GM19239 (cell line): ENCODE results near the gene NAPG.
"Not testable (repeated sequence)": the region's sequence is repeated elsewhere in the genome, so short reads cannot be mapped to it uniquely, and the experiment has no call there.

ENCODE experiments used
- DNase-seq: peaks from one replicate; pipeline ENCODE4 v3.0.0; 2011; ENCODE audit warnings: low spot score; ENCODE audit not compliant: insufficient read length
- FAIRE-seq: peaks from 2 replicates; lab custom pipeline; 2011; peaks lifted over from hg19 to GRCh38; lab: Jason Lieb, UNC

NAPG gene

DNA sequence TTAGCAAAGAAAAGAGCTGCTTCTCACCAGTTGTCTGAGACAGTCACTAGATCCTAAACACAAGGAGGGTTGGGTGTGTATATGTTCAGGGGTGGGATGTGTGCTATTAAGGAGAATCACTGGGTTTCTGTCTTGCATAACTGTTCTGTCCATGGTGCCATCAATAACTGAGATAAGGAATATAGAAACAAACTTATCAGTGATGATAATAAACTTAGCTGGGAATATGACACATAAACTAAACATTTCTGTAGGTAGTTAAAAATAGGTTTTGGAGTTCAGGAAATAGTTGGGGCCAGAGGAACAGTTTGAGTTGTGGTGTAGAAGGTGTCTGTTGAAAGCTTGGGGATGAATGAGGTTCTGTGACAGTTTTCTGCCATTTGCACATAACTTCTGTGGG lies 17.4 kb downstream of the NAPG start:
- no peak for FAIRE-seq

DNA sequence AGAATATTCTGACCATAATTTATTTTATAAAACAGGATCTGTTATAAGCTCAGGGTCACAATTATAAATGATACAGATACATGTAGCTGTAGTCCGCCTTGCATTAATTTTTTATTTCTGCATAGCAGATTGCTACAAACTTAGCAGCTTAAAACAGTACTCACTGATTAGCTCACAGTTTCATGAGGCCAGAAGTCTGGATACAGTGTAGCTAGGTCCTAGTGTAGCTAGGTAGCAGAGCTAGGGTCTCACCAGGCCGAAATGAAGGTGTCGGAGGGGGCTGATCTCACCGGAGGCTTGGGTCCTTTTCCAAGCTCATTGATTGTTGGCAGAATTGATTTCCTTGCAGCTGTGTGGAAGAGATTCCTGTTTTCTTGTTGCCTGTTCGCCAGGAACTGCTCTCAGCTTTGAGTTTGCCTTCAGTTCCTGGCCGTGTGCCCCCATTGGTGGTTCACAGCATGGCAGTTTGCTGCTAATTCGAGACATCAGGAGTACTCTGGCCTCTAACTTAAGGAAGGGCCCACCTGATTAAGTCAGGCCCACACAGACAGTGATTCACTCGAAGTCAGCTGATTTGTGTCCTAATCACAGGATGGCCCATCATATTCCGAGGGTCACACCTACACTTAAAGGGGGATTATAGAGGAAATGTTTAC lies 18.4 kb downstream of the NAPG start:
- DNase-seq (no peak), FAIRE-seq (no peak)

More for the DNA sequence above, 17.4 kb downstream of the NAPG start:
- no peak for DNase-seq

- DNase-seq (no peak), FAIRE-seq (no peak)
Measured at GRCh38 chr18:10546557-10547300, 20.9 kb downstream of the NAPG start.

DNA sequence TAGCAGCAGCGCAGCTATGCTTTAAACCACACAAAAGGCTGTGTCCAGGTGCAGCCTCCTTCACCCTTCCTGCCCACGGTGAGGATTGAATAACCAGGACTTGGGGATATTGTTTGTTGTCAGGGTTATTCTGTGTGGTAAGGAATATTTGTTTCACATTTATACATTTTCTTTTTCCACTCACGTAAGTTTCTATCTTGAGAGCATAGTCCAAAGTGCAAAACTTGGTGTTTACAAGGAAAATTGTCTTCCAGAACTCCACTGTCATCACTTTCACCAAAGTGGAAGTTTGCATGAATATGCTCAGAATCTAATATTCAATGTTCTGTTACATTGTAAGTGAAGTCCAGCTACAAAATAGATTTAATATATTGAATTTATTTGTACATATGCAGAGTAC lies 26.4 kb downstream of the NAPG start:
- DNase-seq, result no peak
- FAIRE-seq, result no peak

GRCh38 chr18:10556251-10556650 lies 30.4 kb downstream of the NAPG start:
- FAIRE-seq, DNase-seq: not testable (repeated sequence)

DNA sequence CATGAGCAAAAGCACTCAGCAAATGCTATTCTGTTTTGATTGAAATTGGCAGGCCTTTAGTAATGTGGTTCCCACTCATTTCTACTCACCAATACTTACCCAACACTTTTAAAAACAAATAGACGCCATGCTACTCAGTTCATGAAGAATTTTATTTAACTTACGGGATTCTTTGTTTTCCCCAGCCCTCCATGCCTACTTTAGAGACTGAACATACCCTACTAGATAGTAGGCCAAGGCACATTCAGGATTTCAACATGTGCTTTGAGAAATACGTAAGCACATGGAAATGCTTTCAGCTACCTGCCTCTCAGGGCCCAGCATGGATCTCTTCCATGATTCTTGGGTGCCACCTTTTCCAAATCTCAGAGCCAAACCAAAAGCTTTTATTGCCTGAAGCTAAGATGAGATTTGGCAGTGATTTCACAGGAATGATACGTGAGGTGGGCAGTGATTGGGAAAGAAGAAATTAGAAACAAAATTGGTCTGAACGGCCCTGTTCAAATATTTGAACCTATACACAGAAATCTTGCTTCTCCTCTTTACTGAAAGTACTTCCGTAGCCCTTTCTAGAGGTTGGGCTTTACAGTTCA lies 31.4 kb downstream of the NAPG start:
- DNase-seq, result no peak
- no peak for FAIRE-seq

GRCh38 chr18:10558243-10558966 lies 32.6 kb downstream of the NAPG start:
- DNase-seq (no peak), FAIRE-seq (no peak)

- FAIRE-seq (no peak), DNase-seq (no peak)
Measured at GRCh38 chr18:10558967-10559298, 33.1 kb downstream of the NAPG start.

GRCh38 chr18:10559553-10560451 lies 34.0 kb downstream of the NAPG start:
- no peak for FAIRE-seq
- no peak for DNase-seq

DNA sequence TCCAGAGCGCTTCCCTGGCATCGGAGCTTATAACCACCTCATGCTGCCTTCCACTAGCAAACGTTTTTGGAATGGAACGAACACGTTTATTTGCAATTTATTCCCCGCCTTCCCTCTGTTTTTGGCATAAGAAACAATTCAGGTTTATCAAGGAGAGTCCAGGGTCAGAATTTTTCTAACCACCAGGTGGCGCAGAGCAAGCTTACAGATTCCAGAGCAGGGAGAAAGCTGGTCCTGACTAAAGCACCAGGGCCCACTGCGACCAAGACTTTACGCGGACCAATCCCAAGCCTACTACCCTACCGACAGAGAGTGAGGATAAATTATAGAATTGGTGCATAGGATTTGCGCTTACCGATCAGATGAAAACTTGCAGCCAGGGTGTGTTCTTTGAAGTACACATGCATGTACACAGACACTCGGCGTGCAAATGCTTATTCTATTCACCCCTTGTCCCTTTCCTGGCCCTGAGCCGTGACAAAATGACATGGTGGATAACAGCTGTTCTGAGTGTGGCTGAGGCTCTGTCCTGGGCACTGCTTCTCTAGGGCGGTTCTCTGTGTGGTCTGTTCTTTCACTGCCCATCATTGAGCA lies 34.7 kb downstream of the NAPG start:
- DNase-seq, result peak; percentile 44
- no peak for FAIRE-seq

DNA sequence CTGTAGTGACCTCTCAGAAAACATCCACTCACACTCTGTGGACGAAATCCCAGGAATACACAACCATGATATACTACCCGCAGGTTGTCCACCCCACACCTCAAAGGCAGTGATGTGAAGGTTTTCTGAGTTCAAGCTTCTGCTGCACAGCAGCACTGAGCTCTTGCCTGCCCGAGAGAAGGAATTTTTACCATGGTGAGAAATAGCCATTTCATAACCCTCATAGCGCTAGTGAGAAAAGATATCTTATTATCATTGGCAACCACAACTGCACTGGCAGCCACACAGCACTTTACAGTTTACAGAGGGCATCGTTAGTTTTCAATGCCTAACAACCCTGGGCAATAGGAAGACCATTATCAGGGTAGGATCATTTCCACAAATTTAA lies 36.9 kb downstream of the NAPG start:
- FAIRE-seq (no peak), DNase-seq (no peak)

DNA sequence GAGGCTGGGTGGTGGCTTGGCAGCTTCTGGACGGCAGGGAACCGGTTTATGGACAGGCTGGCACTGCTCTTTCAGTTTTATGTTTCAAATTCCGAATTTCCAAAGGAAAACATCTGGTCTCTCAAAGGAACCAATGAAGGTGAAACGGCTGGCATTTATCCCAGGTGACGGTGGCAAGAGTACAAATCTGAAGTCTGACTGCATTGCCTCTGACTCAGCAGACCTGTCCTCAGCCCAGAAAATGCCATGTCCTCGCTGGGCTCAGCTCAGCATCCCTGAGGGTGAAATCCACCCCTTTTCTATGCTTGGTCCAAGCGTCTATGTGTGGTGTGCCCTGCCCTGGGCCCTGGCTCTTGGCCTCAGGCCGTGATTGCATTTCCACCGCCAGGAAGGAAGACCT lies 38.1 kb downstream of the NAPG start:
- DNase-seq (no peak), FAIRE-seq (no peak)

DNA sequence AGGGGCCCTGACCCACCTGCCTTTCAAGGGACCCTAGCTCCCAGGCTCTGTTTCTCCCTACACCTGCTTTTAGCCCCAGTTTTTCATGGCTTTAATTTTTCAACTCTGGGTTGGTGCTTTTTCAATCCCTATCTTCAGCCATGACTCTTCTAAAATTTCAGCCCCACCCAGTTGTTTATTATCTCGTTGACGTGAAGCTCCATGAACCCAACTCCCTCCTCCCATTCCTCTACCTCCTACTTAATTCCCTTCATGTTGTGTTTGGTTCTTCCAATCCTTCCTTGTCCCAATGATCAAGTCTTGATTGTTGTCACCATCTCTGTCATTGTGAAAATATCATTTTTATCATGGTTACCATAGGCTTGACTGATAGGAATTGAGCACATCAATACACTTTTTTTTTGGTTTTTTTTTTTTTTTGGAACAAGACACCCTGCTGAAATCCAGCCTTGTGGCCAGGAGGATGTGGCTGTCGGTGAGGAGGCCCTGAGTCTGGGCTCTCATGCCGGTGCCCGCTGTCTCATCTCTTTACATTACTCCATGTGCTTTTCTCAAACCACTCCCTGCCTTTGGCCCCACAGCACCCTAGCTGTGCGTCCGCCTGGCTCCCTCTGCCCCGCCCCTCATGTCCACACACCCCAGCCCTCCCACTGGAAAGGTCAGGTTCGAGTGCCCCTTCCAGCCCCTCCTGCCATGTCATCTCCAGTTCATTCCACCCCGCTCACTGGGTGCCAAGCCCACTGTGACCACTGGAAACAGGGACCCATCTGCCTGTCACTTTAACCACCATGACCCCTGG lies 39.3 kb downstream of the NAPG start:
- FAIRE-seq (no peak), DNase-seq (no peak)

DNA sequence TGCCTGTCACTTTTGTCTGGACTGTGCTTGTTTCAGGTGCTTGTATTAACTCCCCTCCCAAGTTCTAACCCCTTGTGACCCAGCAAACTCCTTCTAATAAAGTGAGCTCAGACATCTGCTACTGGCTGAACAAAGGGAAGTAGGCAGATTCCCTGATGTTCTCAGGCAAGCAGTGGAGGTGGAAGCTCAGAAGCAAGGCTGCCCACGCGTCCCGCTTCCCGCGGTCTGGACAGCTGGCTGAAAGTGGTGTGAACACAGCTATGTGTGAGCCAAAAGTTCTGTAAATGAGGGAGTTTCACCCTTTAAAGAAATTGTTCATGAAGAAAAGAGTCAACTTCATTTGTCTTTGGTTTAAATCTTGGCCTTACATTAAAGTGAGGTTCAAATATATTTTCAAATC lies 40.0 kb downstream of the NAPG start:
- no peak for FAIRE-seq
- no peak for DNase-seq

DNA sequence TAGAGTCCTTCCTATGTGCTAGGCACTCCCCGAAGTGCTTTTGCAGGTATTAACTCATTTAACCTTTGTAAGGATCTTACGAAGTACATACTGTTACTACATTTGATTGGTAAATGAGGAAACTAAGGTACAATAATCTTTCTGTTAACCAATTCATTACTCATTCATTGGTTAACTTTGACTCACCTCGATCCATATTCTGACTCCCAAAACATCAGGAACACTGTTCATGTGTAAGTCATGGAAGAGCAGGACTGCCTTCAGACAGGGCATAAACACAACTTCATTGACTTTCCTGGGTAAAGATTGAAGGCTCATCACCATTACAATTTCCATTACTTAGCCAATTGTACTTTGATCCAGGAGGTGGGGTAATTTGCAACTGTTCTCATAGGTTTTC lies 40.6 kb downstream of the NAPG start:
- DNase-seq, result no peak
- FAIRE-seq, result no peak

GRCh38 chr18:10569941-10570340 lies 44.1 kb downstream of the NAPG start:
- FAIRE-seq, result not testable (repeated sequence)

DNA sequence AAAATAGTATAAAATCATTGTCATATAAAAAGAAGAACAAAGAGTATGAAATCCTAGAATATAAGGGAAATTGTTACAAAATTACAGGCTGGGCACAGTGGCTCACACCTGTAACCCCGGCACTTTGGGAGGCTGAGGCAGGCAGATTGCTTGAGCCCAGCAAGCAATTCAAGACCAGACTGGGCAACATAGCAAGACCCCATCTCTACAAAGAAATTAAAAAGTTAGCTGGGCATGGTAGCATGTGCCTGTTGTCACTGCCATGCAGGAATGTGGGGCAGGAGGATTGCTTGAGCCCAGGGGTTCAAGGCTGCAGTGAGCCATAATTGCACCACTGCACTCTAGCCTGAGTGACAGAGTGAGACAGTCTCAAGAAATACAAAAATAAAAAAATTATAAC lies 44.8 kb downstream of the NAPG start:
- FAIRE-seq (no peak), DNase-seq (no peak)

More at GRCh38 chr18:10569941-10570340, 44.1 kb downstream of the NAPG start:
- DNase-seq, result not testable (repeated sequence)

- DNase-seq (no peak), FAIRE-seq (no peak)
Measured at GRCh38 chr18:10571537-10571936, 45.7 kb downstream of the NAPG start.

DNA sequence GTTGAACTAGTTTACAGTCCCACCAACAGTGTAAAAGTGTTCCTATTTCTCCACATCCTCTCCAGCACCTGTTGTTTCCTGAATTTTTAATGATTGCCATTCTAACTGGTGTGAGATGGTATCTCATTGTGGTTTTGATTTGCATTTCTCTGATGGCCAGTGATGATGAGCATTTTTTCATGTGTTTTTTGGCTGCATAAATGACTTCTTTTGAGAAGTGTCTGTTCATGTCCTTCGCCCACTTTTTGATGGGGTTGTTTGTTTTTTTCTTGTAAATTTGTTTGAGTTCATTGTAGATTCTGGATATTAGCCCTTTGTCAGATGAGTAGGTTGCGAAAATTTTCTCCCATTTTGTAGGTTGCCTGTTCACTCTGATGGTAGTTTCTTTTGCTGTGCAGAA lies 47.4 kb downstream of the NAPG start:
- FAIRE-seq, DNase-seq: not testable (repeated sequence)
